NCI-H2227 (cell line): ENCODE data around the gene KCNMB3.
"Not testable (repeated sequence)": the region's sequence is repeated elsewhere in the genome, so short reads cannot be mapped to it uniquely, and the experiment has no call there.

Experiments used
- DNase-seq: peaks from one replicate; lab custom pipeline; 2025; ENCODE audit not compliant: unreplicated experiment; lab: John Stamatoyannopoulos, UW

The KCNMB3 gene

GRCh38 chr3:179250803-179251476, at the start of gene KCNMB3:
KCNMB3 (minus strand) TSS chr3:179251114; CDS start chr3:179250990, 124 bp downstream.
- no peak for DNase-seq

- no peak for DNase-seq
Observed at GRCh38 chr3:179299999-179300613, 49.2 kb upstream of the KCNMB3 start.

- DNase-seq, result no peak
Observed at GRCh38 chr3:179299316-179299715, 48.4 kb upstream of the KCNMB3 start.

GRCh38 chr3:179297971-179298725, 47.2 kb upstream of the KCNMB3 start:
- DNase-seq, result no peak

- DNase-seq, result no peak
Observed at GRCh38 chr3:179292450-179292849, 41.5 kb upstream of the KCNMB3 start.

- no peak for DNase-seq
Observed at GRCh38 chr3:179289295-179289694, 38.4 kb upstream of the KCNMB3 start.

- no peak for DNase-seq
Observed at GRCh38 chr3:179288845-179289244, 37.9 kb upstream of the KCNMB3 start.

GRCh38 chr3:179286331-179286730, 35.4 kb upstream of the KCNMB3 start:
- no peak for DNase-seq

GRCh38 chr3:179281825-179282224, 30.9 kb upstream of the KCNMB3 start:
- DNase-seq, result no peak

- DNase-seq, result no peak
Observed at GRCh38 chr3:179279837-179280236, 28.9 kb upstream of the KCNMB3 start.

GRCh38 chr3:179278932-179279693, 28.2 kb upstream of the KCNMB3 start:
- no peak for DNase-seq

- DNase-seq, result no peak
Observed at GRCh38 chr3:179278151-179278550, 27.2 kb upstream of the KCNMB3 start.

- no peak for DNase-seq
Observed at GRCh38 chr3:179276743-179277142, 25.8 kb upstream of the KCNMB3 start.

- DNase-seq, result no peak
Observed at GRCh38 chr3:179276001-179276400, 25.1 kb upstream of the KCNMB3 start.

GRCh38 chr3:179274434-179274833, 23.5 kb upstream of the KCNMB3 start:
- not testable (repeated sequence) for DNase-seq

GRCh38 chr3:179272385-179272784, 21.5 kb upstream of the KCNMB3 start:
- no peak for DNase-seq

GRCh38 chr3:179269152-179269707, 18.3 kb upstream of the KCNMB3 start:
- no peak for DNase-seq

- no peak for DNase-seq
Observed at GRCh38 chr3:179268400-179269051, 17.6 kb upstream of the KCNMB3 start.

GRCh38 chr3:179266701-179267211, 15.8 kb upstream of the KCNMB3 start:
- DNase-seq, result no peak

GRCh38 chr3:179265875-179266274, 15.0 kb upstream of the KCNMB3 start:
- no peak for DNase-seq
